Mesenteric fat pad (tissue), 1 donor: ENCODE data around the gene FGFR3. TPM values are rescaled to one million over a fixed set of nuclear protein-coding genes. Genes with fewer than 3 reads are reported as not detected.

ENCODE experiments used
- DNase-seq: peaks from one replicate; pipeline ENCODE4 v3.0.0-alpha.2; 2020; ENCODE audit warnings: low spot score
- total RNA-seq: library from RNA; stranded (reverse); fragmentation: NEBNext Ultra II Directional; extraction: Animal tissue kit (Norgen Biotek cat#: 25700); gene quantifications from one replicate; pipeline ENCODE4 v1.2.1, GENCODE V29; 2021
- donor health status: DM: yes; HTN: yes; CAD: no.

Gene FGFR3
- total RNA-seq, 1 donor from 2014 or later: 0.90 TPM

DNA sequence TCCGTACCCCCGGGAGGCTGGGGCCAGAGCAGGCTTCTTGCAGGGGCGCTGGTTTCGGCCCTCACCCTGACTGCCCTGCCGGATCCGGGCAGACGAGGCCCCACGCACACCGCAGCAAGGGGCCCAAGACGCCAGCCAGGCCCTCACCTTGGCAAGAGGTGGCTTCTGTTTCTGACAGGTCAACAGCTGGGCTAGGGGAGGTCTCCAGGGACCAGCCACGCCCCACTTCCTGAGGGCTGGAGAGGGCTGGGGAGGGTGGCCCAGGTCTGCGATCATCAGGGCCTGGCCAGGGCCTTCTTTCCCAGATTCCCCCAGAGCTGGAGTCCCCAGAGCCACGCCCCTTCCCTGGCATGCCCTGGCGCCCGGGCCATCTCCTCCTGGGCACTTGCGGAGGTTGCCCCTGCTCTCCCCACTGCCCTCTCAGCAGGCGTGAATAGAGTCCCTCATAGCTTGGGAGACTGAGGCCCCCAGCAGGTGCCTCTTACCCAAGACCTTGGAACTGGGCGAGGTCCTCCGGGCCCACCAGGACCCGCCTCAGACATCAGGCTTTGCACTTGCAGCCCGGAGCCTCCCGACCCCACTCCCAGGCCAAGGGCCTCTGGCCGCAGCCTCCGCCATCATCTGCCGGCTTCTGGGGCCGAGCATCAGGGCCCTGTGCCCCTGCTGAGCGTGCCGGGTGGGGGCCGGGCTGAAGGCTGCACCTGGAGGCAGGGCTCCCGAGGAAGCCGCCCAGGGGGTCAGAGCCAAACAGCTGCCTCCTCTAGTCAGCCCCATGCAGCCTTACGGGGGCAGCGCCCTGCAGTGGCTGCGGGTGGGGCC is 6.3 kb upstream of the FGFR3 start:
- no peak for DNase-seq

DNA sequence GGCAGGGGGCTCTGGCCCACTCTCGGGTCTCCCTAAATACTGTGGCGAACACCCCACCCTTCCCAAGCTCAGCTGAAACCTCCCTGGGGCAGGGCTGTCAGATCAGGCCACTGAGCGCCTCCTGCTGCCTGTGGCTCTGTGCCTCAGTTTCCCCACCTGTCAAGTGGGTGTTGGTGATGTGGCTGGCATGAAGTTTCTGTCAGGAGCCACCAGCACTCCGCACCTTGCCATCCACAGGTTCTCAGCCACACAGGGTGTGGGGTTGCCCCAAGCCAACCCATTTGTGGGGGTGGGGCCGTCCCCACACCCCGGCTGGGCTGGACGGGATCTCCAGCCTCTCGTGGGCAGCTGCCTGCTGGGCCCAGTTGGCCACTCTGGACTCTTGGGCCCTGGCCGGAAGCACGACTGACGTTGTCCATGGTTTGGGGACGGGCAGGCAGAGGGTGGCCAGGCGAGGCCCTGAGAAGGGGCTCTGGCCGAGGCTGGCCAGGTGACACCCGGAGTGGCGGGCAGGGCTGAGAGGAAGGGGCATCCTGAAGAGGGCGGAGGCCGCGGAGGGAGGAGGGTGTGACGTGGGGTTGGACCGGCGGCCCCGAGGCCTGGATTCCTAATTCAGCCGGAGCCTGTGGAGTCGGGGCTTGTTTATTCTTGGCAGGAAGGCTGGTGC is 5.5 kb upstream of the FGFR3 start:
- DNase-seq: no peak

GRCh38 chr4:1788254-1788973 is 4.7 kb upstream of the FGFR3 start:
- DNase-seq: no peak

DNA sequence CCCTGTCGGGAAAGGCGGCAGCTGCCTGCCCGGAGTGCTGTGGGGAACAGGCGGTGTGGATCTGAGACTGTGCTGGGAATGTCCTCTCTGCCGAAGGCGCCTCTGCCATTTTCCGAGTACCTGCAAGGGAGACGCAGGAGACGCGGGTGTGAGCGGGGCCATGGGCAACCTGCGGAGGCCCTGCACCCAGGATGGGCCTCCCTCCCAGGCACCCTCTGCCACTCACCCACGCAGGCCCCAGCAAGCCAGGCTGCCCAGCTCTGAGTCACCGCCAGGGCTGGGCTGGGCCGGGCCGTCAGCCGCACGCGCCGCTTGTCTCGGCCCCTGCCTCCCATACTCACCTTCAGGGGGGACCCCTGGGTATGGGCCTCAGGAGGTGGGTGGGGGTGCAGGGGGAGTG is 3.5 kb upstream of the FGFR3 start:
- DNase-seq: no peak

DNA sequence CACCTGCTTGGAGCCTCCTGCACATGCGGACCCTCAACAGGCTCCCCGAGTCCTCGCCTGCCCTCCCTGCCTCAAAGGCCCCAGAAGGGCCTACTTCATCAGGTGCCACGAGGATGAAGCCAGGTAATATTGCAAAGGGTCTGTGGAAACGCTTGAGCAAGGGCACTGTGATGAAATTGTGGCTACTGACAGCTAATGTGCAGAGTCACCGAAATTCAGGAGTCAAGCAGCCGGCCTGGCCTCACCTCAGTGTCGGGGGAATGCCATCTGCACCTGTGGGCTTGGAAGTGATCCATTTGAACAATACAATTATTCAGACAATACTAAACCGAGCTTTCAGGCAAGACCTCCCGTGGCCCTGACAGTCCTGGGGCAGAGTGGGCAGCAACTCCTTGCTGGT is 3.1 kb upstream of the FGFR3 start:
- no peak for DNase-seq

DNA sequence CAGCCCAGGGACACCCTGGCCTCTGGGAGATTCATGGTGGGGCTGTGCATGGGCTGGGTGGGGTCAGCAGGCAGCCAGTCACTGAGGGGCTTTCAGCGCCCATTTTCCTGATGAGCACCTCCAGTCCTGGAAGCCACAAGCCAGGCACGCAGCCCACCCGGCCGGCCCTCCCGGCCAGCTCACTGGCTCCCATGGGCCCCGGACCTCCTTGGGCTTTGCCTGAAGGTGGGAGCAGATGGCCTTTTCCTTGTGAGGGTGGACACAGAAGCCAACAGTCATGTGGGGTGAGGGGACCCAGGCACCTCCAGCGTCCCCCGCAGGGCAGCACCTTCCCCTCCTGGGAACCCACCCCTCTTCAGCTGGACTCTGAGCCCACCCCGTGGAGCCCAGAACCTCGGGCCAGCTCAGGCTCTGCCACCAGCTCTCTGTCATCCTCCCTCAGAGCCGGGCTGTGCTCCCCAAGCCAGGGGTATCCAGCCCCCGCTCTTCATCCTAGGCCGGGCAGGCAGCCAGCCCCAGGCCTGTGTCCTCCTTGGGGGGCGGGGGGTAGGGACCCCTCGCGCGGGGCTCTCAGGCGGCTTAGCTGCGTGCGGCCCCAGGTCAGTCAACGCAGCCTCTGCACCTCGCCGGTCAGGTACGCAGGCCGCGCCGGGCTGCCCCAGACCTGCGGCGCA is 798 bp upstream of the FGFR3 start:
- no peak for DNase-seq

GRCh38 chr4:1793496-1793840 is 375 bp downstream of the FGFR3 start:
- DNase-seq: no peak

DNA sequence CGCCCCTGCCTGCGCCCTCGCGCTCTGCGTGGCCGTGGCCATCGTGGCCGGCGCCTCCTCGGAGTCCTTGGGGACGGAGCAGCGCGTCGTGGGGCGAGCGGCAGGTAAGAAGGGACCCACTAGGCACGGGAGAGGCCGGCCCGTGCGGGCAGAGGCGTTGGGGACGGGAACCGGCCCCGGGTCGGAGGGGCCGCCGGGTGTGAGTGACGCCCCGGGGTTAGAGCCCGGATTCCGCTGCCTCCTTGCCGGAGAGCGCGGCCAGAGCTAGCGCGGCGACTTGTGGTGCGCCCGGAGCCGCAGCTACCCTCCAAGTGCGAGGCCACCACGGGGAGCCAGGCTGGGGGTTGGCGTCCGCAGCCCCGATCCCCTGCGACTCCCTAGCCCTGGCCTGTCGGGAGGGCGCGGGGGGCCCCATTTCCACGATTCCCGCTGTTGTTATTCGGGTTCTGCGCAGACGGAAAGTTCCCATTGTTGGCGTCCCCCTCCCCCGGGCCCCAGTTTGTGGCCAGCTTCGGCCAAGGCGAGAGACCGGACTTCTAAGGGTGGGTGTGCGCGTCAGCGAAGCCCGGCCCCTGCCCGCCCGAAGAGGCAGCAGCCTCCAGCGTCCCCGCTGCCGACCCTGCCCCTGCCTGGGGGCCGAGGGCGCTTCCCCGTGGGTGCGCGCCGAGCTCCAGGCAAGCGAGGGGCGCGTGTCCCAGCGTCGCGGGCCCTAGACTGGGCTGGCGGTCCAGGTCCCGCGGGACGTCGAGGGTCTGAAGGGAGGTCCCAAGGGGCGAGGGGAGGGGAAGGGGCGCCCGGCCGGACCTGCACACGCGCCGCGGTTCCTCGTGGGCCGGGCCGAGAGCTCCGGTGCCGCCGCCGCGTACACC is 1.1 kb downstream of the FGFR3 start:
- no peak for DNase-seq

DNA sequence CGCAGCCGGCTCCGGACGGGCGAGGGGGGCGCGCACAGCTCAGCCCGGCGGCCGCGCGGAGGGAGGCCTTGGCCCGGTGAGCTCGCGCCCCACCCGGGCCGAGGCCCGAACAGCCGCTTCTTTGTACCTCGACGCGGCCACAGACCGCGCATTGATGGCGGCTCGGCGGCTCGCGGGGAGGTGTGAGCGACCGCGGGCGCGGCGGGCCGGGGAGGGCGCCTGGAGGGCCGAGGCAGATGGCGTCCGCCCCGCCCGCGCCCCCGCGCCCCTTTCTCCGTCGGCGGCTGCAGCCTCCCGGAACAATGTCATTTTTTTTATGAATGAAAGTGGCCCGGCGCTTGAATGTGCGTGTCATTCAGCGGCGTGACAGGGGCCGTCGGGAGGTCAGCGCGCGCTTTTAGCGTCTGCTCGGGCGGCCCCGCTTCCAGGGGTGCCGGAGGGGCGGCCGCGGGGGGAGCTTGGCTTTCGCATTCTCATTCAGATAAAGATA is 1.8 kb downstream of the FGFR3 start:
- no peak for DNase-seq

DNA sequence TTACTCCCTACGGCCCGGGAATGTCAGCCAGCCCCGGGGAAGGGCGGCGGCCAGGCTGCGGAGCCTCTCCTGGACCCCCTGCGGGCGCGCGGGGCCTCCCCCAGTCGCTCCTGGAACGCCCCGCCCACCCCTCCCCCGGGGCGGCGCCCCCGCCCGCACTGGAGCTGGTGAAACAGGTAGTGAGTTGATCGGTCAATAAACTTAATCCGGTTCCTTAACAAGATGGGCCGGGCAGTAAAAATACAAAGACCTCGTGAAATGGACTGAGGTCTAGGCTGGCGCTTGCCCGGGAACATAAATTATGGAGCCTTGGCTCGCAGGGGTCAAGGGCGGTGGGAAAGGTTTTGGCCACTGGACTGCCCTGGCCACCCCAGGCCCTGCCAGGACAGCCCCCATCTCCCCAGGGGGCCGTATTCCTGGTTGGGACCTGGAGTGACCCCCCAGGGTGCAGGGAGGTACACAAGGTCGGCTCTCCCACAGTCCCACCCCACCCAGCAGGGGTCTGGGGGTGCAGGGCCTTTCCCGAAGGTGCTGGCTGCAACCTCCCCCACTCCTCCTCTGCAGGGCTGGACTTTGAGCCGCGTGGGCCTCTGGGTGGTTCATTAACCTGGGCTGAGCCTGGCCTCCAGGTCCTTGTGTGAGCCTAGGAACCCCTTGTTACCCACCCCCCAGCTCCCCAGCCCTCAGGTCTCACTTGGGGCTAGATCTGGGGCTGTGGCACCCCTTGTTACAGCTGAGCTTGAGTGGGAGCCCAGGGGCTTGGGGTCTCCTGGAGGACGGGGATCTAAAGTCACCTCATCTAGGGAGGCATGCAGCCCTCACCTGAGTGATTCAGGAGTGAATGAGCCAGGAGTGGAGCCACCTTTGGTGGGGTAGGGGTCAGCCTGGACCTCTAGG is 2.5 kb downstream of the FGFR3 start:
- DNase-seq: no peak

DNA sequence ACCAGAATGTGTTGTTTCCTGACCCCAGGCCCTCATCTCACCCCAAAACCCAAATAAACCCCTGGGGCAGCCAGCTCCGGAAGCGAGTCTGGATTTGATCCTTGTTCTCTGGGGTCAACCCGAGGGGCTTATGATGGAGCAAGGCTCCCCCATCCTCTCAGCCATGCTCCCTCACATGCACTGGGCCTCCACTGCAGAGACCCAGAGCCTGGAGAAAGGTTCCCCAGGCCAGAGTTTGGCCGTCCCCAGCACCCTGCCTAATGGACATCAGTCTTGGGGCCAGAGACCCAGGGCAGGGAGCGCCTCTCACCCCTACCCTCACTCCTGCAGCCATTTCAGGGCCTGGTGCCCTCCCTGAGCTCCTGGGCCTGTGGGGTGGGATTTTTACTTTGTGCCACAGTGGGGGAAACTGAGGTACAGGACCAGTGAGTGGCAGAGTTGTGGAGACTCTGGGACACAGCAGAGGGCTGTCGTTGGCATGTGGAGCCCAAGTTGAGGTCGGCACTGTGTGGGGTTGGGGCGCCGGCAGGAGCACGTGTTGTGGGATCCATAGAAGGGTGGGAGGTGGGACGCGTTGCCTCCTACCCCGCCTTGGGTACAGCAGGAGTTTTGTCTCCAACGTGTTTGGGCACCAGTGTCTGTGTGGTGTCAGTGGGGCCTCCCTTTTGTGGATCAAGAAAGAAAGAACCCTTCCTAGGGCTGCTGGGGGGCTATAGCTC is 3.6 kb downstream of the FGFR3 start:
- DNase-seq: no peak

- no peak for DNase-seq
Observed at GRCh38 chr4:1797298-1797860, 4.3 kb downstream of the FGFR3 start.

DNA sequence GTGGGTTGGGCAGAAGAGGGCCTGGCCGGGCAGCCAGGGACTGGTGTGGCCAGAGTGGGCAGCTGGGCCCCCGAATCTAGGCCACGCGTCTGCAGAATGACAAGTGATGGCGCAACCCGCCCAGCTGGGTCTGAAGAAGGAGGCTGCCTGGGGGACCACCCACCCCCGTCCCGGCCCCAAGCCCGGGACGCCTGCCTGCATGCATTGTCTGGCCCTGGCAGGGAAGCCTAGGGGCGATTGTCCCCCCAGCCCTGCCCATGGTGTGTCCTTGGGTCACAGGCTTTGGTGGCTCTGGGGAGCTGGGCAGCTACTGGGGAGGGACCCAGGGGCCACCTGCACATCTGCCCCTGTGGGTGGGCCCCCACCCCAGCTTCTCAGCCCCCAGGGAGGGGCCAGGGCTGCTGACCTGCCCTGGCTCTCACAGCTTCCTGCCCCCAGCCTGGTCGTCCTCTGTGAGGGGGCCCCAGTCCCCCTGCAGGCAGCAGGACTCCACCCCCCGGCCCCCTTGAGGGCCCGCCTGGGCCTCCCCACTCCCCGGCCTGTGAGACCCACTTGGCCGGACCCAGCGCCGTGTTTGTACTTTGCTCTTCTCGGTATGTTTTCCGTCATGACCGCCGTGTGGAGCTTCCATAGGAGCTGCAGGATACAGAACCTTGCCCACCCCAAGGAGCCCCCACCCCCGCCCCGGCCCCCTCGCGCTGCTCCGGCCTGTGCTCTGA is 4.9 kb downstream of the FGFR3 start:
- no peak for DNase-seq

DNA sequence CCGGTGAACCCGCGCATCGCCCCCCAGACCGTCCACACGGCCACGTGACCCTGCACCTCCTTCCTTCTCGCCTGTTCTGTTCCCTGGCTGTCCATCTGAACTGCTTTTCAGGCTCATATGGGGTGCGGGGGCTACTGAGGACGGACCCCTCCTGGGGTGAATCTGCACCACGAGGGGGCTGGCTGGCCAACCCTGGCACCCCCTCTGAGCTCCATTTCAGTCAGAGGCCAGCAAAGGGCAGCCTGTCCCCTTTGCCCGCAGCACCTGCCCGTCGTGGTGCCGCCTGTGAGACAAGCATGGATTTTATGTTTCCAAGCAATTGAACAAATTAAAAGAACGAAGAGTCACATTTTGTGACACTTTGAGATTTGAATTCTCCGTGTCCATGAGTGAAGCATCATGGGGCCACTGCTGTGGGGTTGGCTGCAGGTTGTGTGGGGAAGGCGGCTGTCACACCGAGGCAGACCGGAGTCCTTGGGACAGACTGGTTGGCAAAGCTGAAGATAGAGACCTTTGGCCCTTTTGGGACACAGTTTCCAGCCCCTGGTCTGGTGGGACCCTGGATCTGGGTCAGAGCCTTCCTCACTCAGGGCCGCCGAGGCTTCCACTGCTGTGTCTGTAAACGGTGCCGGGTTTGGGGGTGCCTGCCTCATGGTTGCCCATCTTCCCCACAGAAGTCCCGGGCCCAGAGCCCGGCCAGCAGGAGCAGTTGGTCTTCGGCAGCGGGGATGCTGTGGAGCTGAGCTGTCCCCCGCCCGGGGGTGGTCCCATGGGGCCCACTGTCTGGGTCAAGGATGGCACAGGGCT is 5.7 kb downstream of the FGFR3 start:
- no peak for DNase-seq

GRCh38 chr4:1799387-1800375 is 6.6 kb downstream of the FGFR3 start:
- DNase-seq: no peak

DNA sequence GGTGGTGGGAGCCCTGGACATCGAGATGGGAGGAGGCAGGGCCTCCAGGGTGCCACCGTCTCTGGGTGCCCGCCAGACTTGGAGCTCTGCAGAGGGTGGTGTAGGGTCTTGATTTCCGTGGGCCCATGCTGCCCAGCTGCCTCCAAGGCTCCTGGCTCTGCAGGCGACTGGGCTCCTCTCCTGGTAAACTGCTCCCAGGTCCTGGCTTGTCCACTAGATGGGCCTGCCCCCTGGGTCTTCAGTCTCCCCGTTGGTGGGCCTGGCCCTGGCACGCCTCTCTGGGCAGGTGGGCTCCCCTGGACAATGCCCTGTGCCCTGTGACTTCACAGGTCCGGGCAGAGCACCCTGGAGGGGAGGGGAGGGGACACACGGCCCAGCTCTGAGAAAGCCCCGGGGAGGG is 7.7 kb downstream of the FGFR3 start:
- no peak for DNase-seq
